ENCODE results near the gene GMEB2. TPM values are rescaled to one million over a fixed set of nuclear protein-coding genes. Genes with fewer than 3 reads are reported as not detected.

Gene GMEB2
- total RNA-seq, 3 donors from 2014 or later (not counting 1 experiment from before 2014, with no cell fraction given) = 11.7 to 15.1 (median 14.6) TPM

DNA sequence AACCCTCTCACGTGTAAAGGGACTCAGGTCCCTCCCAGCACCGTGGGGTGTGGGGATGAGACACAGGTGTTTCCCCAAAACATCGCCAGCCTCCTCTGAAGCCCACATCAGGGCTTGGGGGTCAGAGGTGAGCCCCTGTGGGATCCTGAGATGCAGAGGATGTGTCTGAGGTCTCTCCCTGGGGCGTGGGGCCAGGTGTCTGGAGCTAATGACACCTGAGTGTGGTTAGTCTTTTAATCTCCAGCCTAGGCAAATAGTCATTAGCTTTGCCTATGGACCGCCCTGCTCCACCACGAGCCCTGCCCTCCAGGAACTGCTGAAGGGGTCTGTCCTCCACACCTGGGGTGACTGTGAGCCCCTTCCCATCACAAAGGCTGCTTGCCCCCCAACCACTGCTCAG lies 81.1 kb downstream of the GMEB2 start:
- Mint-ChIP-seq H3K36me3 (no peaks in the 10 kb centered on the region), H3K9me3 (no peaks in the 10 kb centered on the region), H3K27me3 (ENCODE audit: low read depth in 2 of 2) (peaks cover 0 to 6% of the 10 kb centered on the region in 2 donors), H3K4me3 (no peak overlapping the region), H3K4me1 (peaks cover 0 to 5% of the 10 kb centered on the region in 2 donors), H3K27ac (no peak overlapping the region)
- no peak overlapping the region for H3K27ac ChIP-seq (ENCODE audit: low read length)
- H3K27me3 ChIP-seq (ENCODE audit: control insufficient read depth, insufficient read depth, low read length) = no peaks in the 10 kb centered on the region
- WGBS (ENCODE audit: insufficient coverage) = 39% methylated on average over 6 of the region's 6 CpGs
- H3K9me3 ChIP-seq (ENCODE audit: control insufficient read depth, insufficient read depth, low read length) = no peaks in the 10 kb centered on the region
- no peaks in the 10 kb centered on the region for H3K36me3 ChIP-seq (ENCODE audit: control insufficient read depth, insufficient read depth, low read length)
- intact Hi-C loops (cut with micrococcal nuclease) = no loop called here
- H3K4me3 ChIP-seq (ENCODE audit: low read length) = no peak overlapping the region
- H3K4me1 ChIP-seq (ENCODE audit: control insufficient read depth, insufficient read depth, low read length) = peaks cover 19% of the 10 kb centered on the region
- no peak for ATAC-seq
- peak in 1 of 2 donors; percentile 36 for DNase-seq
- TF ChIP-seq, protein P1, sequence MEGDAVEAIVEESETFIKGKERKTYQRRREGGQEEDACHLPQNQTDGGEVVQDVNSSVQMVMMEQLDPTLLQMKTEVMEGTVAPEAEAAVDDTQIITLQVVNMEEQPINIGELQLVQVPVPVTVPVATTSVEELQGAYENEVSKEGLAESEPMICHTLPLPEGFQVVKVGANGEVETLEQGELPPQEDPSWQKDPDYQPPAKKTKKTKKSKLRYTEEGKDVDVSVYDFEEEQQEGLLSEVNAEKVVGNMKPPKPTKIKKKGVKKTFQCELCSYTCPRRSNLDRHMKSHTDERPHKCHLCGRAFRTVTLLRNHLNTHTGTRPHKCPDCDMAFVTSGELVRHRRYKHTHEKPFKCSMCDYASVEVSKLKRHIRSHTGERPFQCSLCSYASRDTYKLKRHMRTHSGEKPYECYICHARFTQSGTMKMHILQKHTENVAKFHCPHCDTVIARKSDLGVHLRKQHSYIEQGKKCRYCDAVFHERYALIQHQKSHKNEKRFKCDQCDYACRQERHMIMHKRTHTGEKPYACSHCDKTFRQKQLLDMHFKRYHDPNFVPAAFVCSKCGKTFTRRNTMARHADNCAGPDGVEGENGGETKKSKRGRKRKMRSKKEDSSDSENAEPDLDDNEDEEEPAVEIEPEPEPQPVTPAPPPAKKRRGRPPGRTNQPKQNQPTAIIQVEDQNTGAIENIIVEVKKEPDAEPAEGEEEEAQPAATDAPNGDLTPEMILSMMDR (IDR thresholded peaks at IDR 0.05) = no peak

DNA sequence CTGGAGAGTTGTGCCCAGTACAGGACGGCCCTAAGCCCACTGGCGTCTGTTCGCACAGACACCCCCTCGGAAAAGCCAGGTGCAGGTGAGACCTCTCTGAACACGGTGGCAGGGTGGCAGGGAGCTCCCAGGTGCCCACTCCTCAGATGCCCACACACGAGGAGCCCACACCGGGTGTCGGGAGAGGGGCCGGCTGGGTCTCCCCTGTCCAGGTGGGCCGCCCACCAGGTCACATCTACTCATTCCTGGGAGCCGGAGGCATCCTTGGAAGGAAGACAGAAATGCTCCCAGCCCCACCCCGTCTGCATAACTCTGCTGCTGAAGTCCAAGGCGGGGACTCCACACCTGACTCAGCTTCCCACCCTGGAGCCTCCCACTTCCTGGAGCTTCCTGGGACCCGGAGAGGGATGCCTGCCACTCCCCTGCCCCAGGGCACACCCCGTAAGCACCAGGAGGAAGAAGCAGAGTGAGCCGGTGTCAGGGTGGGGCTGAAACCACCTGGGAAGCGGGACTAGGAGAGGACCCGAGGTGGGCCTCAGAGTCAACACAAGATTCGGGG lies 81.9 kb downstream of the GMEB2 start:
- no peaks in the 10 kb centered on the region for H3K27me3 ChIP-seq (ENCODE audit: control insufficient read depth, insufficient read depth, low read length)
- TF ChIP-seq, protein P1 (IDR thresholded peaks at IDR 0.05) = no peak
- Mint-ChIP-seq H3K36me3 (no peaks in the 10 kb centered on the region), H3K4me3 (no peak overlapping the region), H3K9me3 (no peaks in the 10 kb centered on the region), H3K4me1 (peaks cover 0 to 5% of the 10 kb centered on the region in 2 donors), H3K27ac (no peak overlapping the region), H3K27me3 (ENCODE audit: low read depth in 2 of 2) (peaks cover 0 to 6% of the 10 kb centered on the region in 2 donors)
- H3K36me3 ChIP-seq (ENCODE audit: control insufficient read depth, insufficient read depth, low read length) = no peaks in the 10 kb centered on the region
- intact Hi-C loops (cut with micrococcal nuclease) = no loop called here
- DNase-seq = no peak
- H3K27ac ChIP-seq (ENCODE audit: low read length) = no peak overlapping the region
- H3K4me1 ChIP-seq (ENCODE audit: control insufficient read depth, insufficient read depth, low read length) = peaks cover 19% of the 10 kb centered on the region
- H3K9me3 ChIP-seq (ENCODE audit: control insufficient read depth, insufficient read depth, low read length) = no peaks in the 10 kb centered on the region
- WGBS (ENCODE audit: insufficient coverage) = 83% methylated on average over 19 of the region's 19 CpGs
- ATAC-seq = no peak
- no peak overlapping the region for H3K4me3 ChIP-seq (ENCODE audit: low read length)

DNA sequence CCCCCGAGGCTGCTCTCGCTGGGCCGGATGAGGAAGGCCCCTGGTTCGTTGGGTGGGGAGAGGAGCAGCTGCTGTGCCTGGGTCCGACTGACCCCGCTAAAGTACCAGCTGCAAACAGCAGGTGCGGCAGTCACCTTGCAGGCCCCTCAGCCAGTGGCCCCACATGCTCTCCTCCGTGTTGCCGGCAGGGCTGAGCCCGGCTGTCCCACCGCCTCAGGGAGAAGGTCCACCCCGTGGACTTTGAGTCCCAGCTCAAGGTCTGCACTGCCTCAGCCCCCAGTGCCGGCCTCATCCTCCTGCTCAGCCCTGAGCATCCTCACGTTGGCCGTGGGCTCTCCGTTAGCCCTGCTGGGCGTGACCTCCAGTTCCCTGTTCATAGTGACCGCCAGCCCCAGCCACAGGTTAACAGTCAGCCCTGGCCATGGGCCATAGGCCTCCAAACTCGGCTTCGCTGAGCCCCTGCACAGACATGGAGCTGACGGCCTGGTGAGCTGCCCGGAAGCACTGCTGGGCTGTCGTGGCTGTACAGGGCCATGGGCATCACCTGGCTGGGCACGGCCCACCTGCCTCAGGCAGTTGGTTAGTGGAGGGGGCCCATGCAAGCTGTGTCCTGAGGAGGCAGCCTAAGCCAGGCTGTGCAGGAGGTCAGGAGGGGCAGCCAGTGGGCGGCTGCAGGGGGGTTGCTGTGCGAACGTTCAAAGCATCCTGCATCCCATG lies 82.5 kb downstream of the GMEB2 start:
- Mint-ChIP-seq H3K27me3 (ENCODE audit: low read depth in 2 of 2) (peaks cover 0 to 3% of the 10 kb centered on the region in 2 donors), H3K27ac (no peak overlapping the region), H3K4me1 (peaks cover 0 to 2% of the 10 kb centered on the region in 2 donors), H3K4me3 (no peak overlapping the region), H3K36me3 (no peaks in the 10 kb centered on the region), H3K9me3 (no peaks in the 10 kb centered on the region)
- 86% methylated on average over 27 of the region's 27 CpGs for WGBS (ENCODE audit: insufficient coverage)
- Histone ChIP-seq H3K4me3 (ENCODE audit: low read length) (no peak overlapping the region), H3K36me3 (ENCODE audit: control insufficient read depth, insufficient read depth, low read length) (no peaks in the 10 kb centered on the region), H3K27ac (ENCODE audit: low read length) (no peak overlapping the region), H3K9me3 (ENCODE audit: control insufficient read depth, insufficient read depth, low read length) (no peaks in the 10 kb centered on the region), H3K27me3 (ENCODE audit: control insufficient read depth, insufficient read depth, low read length) (no peaks in the 10 kb centered on the region), H3K4me1 (ENCODE audit: control insufficient read depth, insufficient read depth, low read length) (peaks cover 19% of the 10 kb centered on the region)
- DNase-seq (no peak), ATAC-seq (no peak)
- TF ChIP-seq, protein P1 (IDR thresholded peaks at IDR 0.05) = no peak
- intact Hi-C loops (cut with micrococcal nuclease) = no loop called here

Data from natural killer cell (primary cell).